HG02642 (cell line): ENCODE data around the gene ECHS1.

Source experiments
- ATAC-seq: cut with Tn5 transposase; IDR thresholded peaks from one replicate; pipeline ENCODE4 v1.9.1; 2021; ENCODE audit warnings: mild to moderate bottlenecking; ENCODE audit not compliant: unreplicated experiment, poor library complexity

Gene ECHS1

GRCh38 chr10:133347710-133348517 is 25.2 kb downstream of the ECHS1 start:
- ATAC-seq = no peak

- no peak for ATAC-seq
Measured at GRCh38 chr10:133346413-133346812, 26.7 kb downstream of the ECHS1 start.

DNA sequence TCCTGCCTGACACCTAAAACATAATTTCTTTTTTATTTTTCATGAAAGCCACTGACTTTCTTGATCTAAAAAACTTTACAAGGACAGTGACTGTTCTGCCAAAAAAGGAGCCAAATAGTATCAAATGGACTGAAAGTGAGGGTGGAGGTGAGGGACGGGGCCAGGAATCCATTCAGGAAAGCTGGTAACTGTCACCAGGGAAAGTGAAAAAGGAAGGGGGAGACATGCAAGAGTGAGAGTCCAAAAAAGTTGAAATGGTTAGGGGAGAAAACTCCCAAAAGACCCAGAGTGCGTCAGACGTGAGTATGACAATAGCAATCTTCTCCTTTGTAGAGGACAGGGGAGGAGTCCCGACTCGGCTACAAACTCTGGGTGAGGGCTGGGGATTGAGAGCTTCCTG is 28.9 kb downstream of the ECHS1 start:
- no peak for ATAC-seq

- ATAC-seq = no peak
Measured at GRCh38 chr10:133343558-133343957, 29.6 kb downstream of the ECHS1 start.

DNA sequence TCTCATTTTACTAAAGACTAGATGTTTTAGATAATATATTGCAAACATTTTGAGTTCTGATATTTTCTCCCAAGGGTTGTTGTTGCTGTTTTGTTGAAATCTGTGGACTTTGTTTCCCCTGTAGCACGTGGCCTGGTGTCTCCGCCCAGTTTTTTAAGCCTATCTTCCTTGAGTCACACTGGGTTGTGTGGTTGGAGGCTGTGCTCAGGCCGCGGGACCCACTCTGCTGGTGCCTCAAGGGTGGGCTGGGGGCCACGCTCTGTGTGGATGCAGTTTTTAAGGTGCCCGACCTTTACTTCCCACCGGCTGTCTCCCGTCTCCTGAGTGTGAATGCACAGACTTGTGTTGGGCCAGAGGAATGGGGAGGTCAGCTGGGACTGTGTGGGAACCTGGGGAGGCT is 30.2 kb downstream of the ECHS1 start:
- ATAC-seq = no peak

DNA sequence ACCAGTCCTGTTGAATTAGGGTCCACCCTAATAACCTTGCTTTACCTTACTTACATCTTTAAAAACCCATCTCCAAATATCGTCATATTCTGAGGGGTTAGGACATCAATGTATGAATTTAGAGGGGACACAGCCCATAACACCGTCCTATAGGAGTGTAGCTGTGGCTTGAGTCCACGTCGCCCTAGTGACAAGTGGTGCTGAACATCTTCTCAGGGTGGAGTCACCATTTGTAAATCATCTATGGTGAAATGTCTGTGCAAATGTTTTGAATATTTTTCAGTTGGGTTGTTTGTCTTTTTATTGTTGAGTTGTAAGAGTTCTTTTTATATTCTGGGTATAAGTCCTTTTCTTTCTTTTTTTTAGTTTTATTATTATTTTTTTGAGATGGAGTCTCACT is 31.2 kb downstream of the ECHS1 start:
- no peak for ATAC-seq

GRCh38 chr10:133339708-133340380 is 33.3 kb downstream of the ECHS1 start:
- ATAC-seq = no peak

DNA sequence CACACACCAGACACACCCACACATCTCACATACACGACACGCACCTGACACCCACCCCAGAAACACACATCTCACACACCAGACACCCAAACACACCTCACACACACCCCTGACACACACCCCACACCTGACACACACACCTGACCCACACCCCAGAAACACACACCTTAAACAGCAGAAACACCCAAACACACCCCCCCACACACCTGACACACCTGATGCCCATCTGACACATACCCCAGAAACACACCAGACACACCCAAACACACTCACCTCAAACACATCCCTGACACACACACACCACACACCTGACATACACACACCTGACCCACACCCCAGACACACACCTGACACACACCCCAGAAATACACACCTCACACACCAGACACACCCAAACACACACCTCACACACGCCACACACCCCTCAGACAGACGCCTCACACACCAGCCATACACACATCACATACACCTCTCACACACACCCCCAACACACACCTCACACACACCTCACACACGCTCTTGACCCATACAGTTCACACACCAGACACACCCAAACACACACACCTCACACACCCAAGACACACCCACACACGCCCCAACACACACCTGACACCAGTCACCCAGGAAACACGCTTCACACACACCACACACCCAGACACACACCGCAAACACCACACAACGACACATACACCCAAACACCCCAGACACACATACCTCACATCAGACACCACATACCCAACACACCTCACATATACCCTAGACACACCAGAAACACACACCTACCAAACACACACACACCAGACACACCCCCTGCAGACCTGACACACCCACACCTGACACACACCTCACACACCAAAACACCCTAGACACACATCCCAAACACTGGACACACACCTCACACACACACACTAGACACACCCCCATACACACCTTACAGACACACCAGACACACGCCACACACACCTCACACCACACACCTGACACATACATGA is 34.8 kb downstream of the ECHS1 start:
- no peak for ATAC-seq

- ATAC-seq = no peak
Measured at GRCh38 chr10:133337370-133337725, 35.8 kb downstream of the ECHS1 start.

GRCh38 chr10:133336577-133337369 is 36.4 kb downstream of the ECHS1 start, which contains the start of gene CALY:
Gene CALY (minus strand): TSS chr10:133336896. CDS start chr10:133328989, 7,907 bp downstream.
- ATAC-seq = no peak

DNA sequence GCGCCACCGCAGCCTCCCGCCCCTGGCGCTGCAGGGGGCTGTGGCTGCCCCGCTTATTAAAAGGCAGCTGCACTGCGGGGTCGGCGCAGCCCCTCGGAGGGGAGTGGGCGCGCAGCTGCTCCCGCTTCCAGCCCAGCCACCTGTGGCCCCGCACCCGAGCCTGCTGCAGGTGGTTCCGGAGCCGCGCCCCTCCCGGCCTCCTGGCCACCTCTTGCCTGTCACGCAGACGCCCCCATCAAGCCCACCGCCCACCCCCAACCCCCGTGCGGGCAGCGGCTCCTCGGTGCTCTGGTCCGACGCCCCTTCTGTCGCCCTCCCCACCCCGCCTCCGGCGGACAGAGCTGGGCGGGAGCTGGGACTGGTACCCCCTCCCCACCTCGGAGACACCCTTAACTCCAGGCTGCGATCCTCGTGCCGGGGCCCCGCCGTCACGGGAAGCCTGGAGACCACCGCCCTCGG is 37.0 kb downstream of the ECHS1 start:
- ATAC-seq = no peak

GRCh38 chr10:133335246-133336117 is 37.7 kb downstream of the ECHS1 start:
- no peak for ATAC-seq

DNA sequence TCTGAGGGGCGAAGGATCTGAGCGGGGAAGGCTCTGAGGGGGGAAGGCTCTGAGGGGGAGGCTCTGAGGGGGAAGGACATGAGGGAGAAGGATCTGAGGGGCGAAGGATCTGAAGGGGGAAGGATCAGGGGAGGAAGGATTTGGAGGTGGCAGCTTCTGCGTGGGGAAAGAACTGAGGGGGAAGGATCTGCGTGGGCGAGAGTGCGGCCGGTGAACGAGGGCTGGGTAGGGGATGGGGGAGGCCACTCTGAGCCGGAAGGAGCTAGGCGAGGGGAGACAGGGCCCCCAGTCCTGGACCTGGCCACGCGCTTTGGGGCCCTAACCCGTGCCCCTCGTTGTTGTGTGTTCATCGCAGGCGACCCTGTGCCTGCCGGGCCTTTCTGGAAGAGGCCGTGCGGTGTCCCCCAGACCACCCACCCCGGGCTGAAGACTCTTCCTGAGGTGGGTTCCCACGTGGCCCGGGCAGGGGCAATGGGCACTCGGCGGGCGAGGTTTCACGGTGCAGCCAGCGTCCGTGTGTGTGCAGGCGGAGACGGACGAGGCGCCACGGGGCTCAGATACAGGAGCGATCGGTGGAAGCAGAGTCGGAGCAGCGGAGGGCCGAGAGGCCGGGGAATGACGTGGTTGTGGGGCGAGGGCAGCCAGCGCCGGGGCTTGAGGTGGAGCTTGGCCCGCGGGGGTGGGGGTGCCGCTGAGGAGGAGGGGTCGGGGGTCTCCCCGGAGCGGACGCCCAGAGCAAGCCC is 38.5 kb downstream of the ECHS1 start:
- ATAC-seq = no peak

- ATAC-seq = no peak
Measured at GRCh38 chr10:133332936-133333699, 40.0 kb downstream of the ECHS1 start.

DNA sequence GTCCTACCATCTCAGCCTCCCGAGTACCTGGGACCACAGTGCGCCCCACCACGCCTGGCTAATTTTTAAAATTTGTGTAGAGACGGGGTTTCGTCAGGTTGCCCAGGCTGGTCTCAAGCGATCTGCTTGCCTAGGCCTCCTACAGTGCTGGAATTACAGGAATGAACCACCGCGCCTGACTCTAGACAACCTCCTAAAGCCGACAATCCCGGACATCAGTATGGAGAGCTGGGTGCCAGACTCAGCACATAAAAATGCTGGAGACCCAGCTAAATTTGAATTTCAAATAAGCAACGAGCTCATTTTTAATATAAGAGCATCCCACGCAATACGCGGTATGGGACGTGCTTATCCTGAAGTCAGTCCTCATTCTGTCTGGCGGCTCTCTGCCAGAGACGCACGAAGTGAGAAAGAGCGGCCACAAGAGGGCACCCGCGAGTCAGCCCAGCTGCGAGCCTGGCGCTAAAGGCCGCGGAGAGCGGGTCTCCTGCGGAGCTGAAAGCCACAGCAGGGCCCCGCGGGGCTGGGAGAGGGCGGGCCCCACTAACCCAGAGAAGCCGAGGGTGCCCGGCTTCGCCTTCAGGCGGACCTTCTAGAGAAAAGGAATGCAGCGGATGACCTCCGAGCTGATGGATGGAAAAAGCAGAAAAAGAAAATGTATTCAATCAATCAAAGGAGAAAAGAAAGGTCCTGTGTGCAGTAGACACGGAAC is 43.5 kb downstream of the ECHS1 start:
- ATAC-seq = peak; percentile 87

DNA sequence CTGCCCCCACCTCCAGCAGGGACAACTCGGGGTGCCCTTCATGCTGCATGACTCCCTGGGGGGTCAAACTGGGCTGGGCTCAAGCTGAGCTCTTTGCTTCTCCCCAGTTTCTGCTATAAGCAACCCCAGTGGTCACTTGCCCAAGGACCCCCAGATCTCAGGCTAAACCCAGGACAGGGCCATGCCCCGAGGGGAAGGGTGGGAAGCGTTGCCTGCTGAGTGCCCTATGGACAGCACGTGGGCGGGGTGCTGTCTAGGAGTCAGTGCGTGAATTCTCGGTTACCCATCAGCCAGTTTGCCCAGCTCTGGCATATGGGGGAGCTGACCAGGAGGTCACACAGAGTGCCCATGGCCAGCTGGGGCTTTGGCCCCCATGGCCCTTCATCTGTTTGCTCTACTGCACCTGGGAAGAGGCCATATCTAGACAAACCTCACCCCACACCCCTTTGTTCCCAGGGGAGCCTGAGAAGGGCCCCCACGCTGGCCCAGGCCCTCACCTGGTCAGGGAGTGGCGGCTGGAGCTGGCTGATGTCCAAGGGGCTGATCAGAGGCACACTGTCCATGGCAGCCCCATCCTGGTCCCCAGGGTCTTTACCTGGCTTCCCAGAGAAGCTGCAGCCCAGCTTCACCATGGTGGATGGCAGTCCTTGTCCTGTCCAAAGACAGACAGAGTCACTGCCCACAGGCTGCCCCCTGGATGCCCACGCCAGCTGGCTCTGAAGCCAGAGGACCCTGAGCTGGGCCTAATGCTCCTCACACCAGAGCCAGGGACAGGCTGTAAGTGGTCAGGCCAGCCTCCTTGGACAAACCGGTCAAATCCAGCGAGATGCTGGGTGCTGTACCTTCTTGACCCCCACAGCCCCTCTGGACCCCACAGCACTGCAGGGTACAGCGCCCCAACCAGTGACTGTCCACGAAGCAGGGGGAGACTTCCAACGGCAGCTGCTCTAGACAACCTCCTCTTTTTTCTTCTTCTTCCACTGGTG is 44.5 kb downstream of the ECHS1 start:
- ATAC-seq = no peak
